ENCODE results near the gene ATL2.

- TF ChIP-seq, protein P1, sequence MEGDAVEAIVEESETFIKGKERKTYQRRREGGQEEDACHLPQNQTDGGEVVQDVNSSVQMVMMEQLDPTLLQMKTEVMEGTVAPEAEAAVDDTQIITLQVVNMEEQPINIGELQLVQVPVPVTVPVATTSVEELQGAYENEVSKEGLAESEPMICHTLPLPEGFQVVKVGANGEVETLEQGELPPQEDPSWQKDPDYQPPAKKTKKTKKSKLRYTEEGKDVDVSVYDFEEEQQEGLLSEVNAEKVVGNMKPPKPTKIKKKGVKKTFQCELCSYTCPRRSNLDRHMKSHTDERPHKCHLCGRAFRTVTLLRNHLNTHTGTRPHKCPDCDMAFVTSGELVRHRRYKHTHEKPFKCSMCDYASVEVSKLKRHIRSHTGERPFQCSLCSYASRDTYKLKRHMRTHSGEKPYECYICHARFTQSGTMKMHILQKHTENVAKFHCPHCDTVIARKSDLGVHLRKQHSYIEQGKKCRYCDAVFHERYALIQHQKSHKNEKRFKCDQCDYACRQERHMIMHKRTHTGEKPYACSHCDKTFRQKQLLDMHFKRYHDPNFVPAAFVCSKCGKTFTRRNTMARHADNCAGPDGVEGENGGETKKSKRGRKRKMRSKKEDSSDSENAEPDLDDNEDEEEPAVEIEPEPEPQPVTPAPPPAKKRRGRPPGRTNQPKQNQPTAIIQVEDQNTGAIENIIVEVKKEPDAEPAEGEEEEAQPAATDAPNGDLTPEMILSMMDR (IDR thresholded peaks at IDR 0.05), result no peak
- no peak for TF ChIP-seq POLR2A (IDR thresholded peaks at IDR 0.05)
Measured at GRCh38 chr2:38260972-38261371, 116.1 kb downstream of the ATL2 start.
